BJ (cell line): ENCODE measurements around the gene C18orf63. TPM values are rescaled to one million over a fixed set of nuclear protein-coding genes. Genes with fewer than 3 reads are reported as not detected.

Experiments used
- CTCF ChIA-PET: fragments of 350-600 bp; formaldehyde crosslinking; extraction: SDS; loops from one replicate; lab custom pipeline; 2021; ENCODE audit warnings: antibody characterized with exemption, inconsistent platforms; lab: Yijun Ruan, JAX
- POLR2A ChIA-PET: fragments of 300-600 bp; sonication (Branson Sonifier 250); formaldehyde crosslinking; extraction: SDS; loops from one replicate; lab custom pipeline; 2021; ENCODE audit warnings: antibody characterized with exemption; lab: Charles Lee
- DNase-seq: peaks from one replicate; pipeline ENCODE4 v3.0.0-alpha.2; 2011; ENCODE audit warnings: low read depth
- H3K27me3 ChIP-seq: 2 replicates; pipeline ENCODE4 v1.6.0; 2011; ENCODE audit warnings: low read length; ENCODE audit not compliant: control insufficient read depth, insufficient read depth
- H3K36me3 ChIP-seq: 2 replicates; pipeline ENCODE4 v1.5.1; 2011; ENCODE audit warnings: low read length; ENCODE audit not compliant: control insufficient read depth, insufficient read depth
- H3K4me3 ChIP-seq: 2 replicates; pipeline ENCODE4 v1.5.1; 2011; ENCODE audit warnings: low read depth, mild to moderate bottlenecking, control low read depth, low read length
- polyA plus RNA-seq: library from polyadenylated mRNA; depleted of rRNA; stranded (reverse); fragments of >200 nt; gene quantifications from 2 replicates; pipeline ENCODE4 v1.2.3, GENCODE V29; 2011
- TF ChIP-seq, protein P1 (sequence below): IDR thresholded peaks from 2 replicates; pipeline ENCODE4 v1.5.1; 2011; ENCODE audit warnings: low read depth, mild to moderate bottlenecking, control low read depth, inconsistent platforms, low read length, moderate library complexity; ENCODE audit not compliant: insufficient read depth

C18orf63 gene
- polyA plus RNA-seq, 1 experiment = not detected

DNA sequence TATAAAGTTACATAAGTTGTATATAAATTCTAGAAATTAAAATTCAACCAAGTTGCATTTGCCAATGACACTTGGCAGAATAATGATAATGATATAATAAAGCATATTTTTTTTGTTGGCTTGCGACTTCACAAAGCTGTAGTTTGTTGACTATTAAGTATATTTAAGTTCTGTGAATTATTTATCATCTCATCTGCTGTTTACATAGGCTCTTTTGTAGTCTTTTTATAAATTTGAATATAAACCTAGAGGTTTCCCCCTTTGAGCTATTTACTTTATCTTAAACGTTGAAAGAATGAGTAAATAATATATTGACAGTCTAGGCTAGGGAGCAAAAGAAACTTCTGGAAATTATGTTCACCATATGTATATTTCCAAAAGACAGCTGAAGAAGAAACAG is 32.9 kb downstream of the C18orf63 start:
- Histone ChIP-seq H3K27me3 (no peaks in the 10 kb centered on the region), H3K36me3 (no peaks in the 10 kb centered on the region), H3K4me3 (no peak overlapping the region)
- TF ChIP-seq, protein P1, sequence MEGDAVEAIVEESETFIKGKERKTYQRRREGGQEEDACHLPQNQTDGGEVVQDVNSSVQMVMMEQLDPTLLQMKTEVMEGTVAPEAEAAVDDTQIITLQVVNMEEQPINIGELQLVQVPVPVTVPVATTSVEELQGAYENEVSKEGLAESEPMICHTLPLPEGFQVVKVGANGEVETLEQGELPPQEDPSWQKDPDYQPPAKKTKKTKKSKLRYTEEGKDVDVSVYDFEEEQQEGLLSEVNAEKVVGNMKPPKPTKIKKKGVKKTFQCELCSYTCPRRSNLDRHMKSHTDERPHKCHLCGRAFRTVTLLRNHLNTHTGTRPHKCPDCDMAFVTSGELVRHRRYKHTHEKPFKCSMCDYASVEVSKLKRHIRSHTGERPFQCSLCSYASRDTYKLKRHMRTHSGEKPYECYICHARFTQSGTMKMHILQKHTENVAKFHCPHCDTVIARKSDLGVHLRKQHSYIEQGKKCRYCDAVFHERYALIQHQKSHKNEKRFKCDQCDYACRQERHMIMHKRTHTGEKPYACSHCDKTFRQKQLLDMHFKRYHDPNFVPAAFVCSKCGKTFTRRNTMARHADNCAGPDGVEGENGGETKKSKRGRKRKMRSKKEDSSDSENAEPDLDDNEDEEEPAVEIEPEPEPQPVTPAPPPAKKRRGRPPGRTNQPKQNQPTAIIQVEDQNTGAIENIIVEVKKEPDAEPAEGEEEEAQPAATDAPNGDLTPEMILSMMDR = no peak
- no peak for DNase-seq
- ChIA-PET CTCF (interaction anchor here (1.6 to 5.1 kb wide), 3 partner anchors 154 to 203 kb away, joined by 6 to 39 read pairs (median 7); no protein-coding TSS in a partner anchor), POLR2A (no interaction called here)

- peak; percentile 9 for DNase-seq
- H3K27me3 ChIP-seq = peaks cover 2% of the 10 kb centered on the region; the same call in 1 of the 2 replicates
- ChIA-PET CTCF (interaction anchor here (1.3 to 3.5 kb wide), 4 partner anchors 9 to 208 kb away, joined by 3 to 13 read pairs (median 5); no protein-coding TSS in a partner anchor), POLR2A (no interaction called here)
- TF ChIP-seq, protein P1 = no peak
- H3K36me3 ChIP-seq = no peaks in the 10 kb centered on the region
- no peak overlapping the region for H3K4me3 ChIP-seq
Measured at GRCh38 chr18:74351354-74351753, 35.7 kb downstream of the C18orf63 start.

- CTCF ChIA-PET = interaction anchor here (0.6 to 4.6 kb wide), 25 partner anchors 11 to 246 kb away, joined by 3 to 94 read pairs (median 5); partner anchors contain the start of gene CNDP1
- H3K36me3 ChIP-seq = no peaks in the 10 kb centered on the region
- no peak for DNase-seq
- no peak overlapping the region for H3K4me3 ChIP-seq
- peaks cover 2% of the 10 kb centered on the region; the same call in 1 of the 2 replicates for H3K27me3 ChIP-seq
- TF ChIP-seq, protein P1 = peak; percentile 79
- POLR2A ChIA-PET = no interaction called here
Measured at GRCh38 chr18:74353169-74353775, 37.6 kb downstream of the C18orf63 start.

DNA sequence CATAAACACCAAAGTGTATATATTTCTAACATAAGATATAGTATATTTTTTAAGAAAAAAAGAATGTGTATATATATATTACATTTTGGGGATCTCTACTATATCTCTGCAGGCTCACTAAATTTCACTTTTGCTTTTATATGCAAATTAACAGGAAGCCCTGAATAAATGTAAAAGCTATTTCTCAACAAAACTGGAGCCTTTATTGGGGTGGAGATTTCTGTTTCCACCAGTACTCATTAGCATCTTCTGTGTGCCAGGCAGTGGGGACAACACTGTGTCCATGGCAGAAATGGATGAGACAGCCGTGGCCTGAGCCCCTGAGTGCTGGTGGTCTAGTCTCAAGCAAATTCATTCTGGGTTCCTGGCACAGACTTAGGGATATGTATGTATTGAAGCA is 41.3 kb downstream of the C18orf63 start:
- ChIA-PET POLR2A (no interaction called here), CTCF (no interaction called here)
- TF ChIP-seq, protein P1 = no peak
- H3K4me3 ChIP-seq = no peak overlapping the region
- peaks cover 2% of the 10 kb centered on the region for H3K27me3 ChIP-seq
- DNase-seq = no peak
- no peaks in the 10 kb centered on the region for H3K36me3 ChIP-seq

GRCh38 chr18:74360852-74361655 is 45.4 kb downstream of the C18orf63 start:
- Histone ChIP-seq H3K4me3 (no peak overlapping the region), H3K36me3 (no peaks in the 10 kb centered on the region), H3K27me3 (no peaks in the 10 kb centered on the region; the same call in 1 of the 2 replicates)
- ChIA-PET CTCF (interaction anchor here (1.3 kb wide), 1 partner anchor 9 kb away, joined by 3 read pairs; no protein-coding TSS in a partner anchor), POLR2A (no interaction called here)
- TF ChIP-seq, protein P1 = no peak
- no peak for DNase-seq
